Bronchial epithelial cell (primary cell): ENCODE measurements around the gene RAB8B. TPM values are rescaled to one million over a fixed set of nuclear protein-coding genes. Genes with fewer than 3 reads are reported as not detected.

Source experiments
- DNase-seq: peaks from one replicate; pipeline ENCODE4 v3.0.0-alpha.2; 2010; ENCODE audit warnings: low read depth
- FAIRE-seq: peaks from 2 replicates; lab custom pipeline; 2011; peaks lifted over from hg19 to GRCh38; lab: Jason Lieb, UNC
- H3K27me3 ChIP-seq: 2 replicates; pipeline ENCODE4 v1.5.1; 2011; ENCODE audit warnings: low read length; ENCODE audit not compliant: control insufficient read depth, insufficient read depth
- H3K36me3 ChIP-seq: 2 replicates; pipeline ENCODE4 v1.5.1; 2011; ENCODE audit warnings: low read length; ENCODE audit not compliant: control insufficient read depth, insufficient read depth
- H3K4me3 ChIP-seq: 2 replicates; pipeline ENCODE4 v1.5.1; 2011; ENCODE audit warnings: mild to moderate bottlenecking, low read depth, low read length, control low read depth
- CTCF ChIP-seq: IDR thresholded peaks from 2 replicates; pipeline ENCODE4 v1.5.1; 2011; ENCODE audit warnings: mild to moderate bottlenecking, moderate library complexity, low read length, control low read depth, inconsistent platforms; ENCODE audit not compliant: insufficient read depth, severe bottlenecking
- total RNA-seq: library from RNA; depleted of rRNA; stranded (reverse); fragments of >200 nt; gene quantifications from 2 replicates; pipeline ENCODE4 v1.2.1, GENCODE V29; 2014

Gene RAB8B
- total RNA-seq, 1 donor from 2014 or later, result 18.7 TPM

- DNase-seq, result no peak
- no peaks in the 10 kb centered on the region for H3K27me3 ChIP-seq
- H3K36me3 ChIP-seq, result no peaks in the 10 kb centered on the region
- FAIRE-seq, result no peak
- H3K4me3 ChIP-seq, result no peak overlapping the region
- no peak for TF ChIP-seq CTCF
Observed at GRCh38 chr15:63252292-63252691, 62.9 kb downstream of the RAB8B start.

DNA sequence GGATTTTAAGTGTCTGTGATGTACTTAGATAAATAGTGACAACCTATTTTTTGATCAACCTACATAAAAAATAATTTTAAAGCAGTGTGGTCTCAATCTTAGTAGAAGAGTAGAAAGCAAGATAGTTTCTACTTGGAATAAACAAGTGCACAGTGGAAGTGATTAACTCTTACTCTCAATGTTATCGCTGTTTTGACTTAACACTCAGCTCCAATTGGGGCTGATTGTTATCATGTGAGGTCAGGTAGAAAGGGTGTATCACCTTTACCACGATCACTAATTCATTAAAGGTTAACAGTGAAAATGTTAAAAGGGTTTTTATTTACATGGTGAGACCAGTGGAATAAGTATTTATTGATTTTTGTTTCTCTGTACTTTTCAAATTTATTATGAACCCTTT lies 65.6 kb downstream of the RAB8B start:
- FAIRE-seq, result no peak
- Histone ChIP-seq H3K4me3 (no peak overlapping the region), H3K36me3 (no peaks in the 10 kb centered on the region), H3K27me3 (no peaks in the 10 kb centered on the region)
- TF ChIP-seq CTCF, result no peak
- DNase-seq, result no peak

DNA sequence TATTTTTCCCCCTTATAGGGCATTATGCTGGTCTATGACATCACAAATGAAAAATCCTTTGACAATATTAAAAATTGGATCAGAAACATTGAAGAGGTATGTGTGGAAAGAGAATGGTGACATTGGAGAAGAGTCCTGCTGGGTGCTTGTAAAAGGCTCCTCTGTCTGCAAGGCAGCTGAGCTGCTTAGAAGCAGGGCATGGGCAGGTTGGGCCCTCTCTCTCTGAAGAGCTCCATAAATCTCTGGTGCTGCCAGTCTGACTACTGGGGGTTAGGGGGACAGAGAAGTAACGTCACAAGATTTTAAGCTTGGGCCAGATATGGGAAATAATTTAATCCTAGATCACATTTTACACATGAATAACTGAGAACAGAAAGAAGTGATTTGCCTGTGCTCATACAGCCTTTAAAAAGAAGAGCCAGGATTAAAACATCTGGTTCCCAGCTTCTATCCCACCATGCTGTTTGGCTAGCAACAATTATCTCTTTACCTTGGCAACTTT lies 66.1 kb downstream of the RAB8B start:
- no peak for TF ChIP-seq CTCF
- H3K36me3 ChIP-seq, result no peaks in the 10 kb centered on the region
- DNase-seq, result no peak
- H3K4me3 ChIP-seq, result no peak overlapping the region
- no peaks in the 10 kb centered on the region for H3K27me3 ChIP-seq
- FAIRE-seq, result no peak

DNA sequence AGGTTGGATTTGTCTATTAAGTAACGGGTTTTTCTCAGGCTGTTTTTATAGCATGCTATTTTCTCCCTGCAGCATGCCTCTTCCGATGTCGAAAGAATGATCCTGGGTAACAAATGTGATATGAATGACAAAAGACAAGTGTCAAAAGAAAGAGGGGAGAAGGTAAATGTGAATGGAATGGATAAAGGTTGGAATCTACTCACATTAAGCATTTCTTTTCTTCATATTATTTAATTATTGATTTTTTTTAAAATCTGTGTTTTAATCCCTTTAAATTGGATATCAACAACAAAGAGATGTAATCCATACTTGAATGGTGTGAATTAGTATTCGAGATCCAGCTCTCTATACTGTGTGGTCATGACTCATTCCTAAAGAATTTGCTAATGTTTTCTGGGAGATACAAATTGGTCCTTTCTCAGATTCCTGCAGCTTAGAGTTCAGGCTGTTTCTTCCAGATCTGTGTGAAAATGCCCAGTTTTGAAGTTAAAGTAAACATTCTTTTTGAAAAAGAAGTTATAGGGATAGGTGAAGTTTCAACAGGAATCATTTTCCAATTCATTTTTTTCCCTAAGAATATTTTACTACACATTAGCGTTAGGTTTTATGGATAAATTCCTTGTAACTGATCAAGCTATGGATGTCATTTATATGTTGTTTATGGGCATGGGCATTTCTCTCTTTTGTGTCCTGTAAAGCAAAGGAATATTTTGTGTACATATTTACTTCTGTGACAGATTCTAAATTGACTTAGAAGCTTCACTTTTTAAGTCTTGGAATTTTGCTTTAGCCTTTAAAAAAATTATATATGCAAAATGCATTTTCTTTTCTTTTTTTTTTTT lies 67.2 kb downstream of the RAB8B start:
- FAIRE-seq, result no peak

DNA sequence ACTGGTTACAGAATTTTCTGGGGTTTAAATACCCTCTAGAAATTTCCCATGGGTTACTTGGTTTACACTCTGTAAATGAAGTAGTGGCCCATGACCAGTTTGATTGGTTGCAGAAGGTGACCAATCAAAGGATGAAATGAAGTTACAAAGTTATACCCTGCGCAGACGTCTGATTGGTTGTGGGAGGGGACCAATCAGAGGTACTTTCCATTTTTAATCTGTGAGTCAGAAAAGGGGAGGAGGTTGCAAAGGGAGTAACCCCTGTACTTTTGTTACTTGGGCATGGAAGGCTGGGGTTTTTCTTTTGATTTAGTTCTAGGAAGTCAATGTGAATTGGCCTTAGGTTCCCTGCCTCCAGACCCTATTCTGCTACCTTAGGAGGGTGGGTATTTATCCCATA lies 69.3 kb downstream of the RAB8B start:
- DNase-seq, result no peak

More for the DNA sequence above, 67.2 kb downstream of the RAB8B start:
- no peak for TF ChIP-seq CTCF
- H3K4me3 ChIP-seq, result no peak overlapping the region
- H3K36me3 ChIP-seq, result no peaks in the 10 kb centered on the region
- no peaks in the 10 kb centered on the region for H3K27me3 ChIP-seq
- peak; percentile 61 for DNase-seq

More for the DNA sequence above, 69.3 kb downstream of the RAB8B start:
- no peak for FAIRE-seq
- Histone ChIP-seq H3K4me3 (no peak overlapping the region), H3K36me3 (peaks cover 2% of the 10 kb centered on the region), H3K27me3 (no peaks in the 10 kb centered on the region)
- TF ChIP-seq CTCF, result no peak
